HG03175 (cell line): ENCODE results near the gene RANBP9.

Experiments
- ATAC-seq: cut with Tn5 transposase; IDR thresholded peaks from one replicate; pipeline ENCODE4 v1.9.1; 2021; ENCODE audit warnings: mild to moderate bottlenecking, moderate library complexity; ENCODE audit not compliant: unreplicated experiment

RANBP9 gene

GRCh38 chr6:13679996-13680395 is 31.6 kb downstream of the RANBP9 start:
- no peak for ATAC-seq

- ATAC-seq: no peak
These were observed 33.2 kb downstream of the RANBP9 start for GRCh38 chr6:13678255-13678983.

- no peak for ATAC-seq
These were observed 33.8 kb downstream of the RANBP9 start for GRCh38 chr6:13677878-13678254.

GRCh38 chr6:13676551-13677156 is 35.0 kb downstream of the RANBP9 start:
- ATAC-seq: no peak

GRCh38 chr6:13674533-13675190 is 37.0 kb downstream of the RANBP9 start:
- ATAC-seq: no peak

GRCh38 chr6:13673825-13674444 is 37.7 kb downstream of the RANBP9 start:
- no peak for ATAC-seq

- ATAC-seq: no peak
These were observed 38.3 kb downstream of the RANBP9 start for GRCh38 chr6:13673368-13673767.

GRCh38 chr6:13672904-13673303 is 38.7 kb downstream of the RANBP9 start:
- ATAC-seq: no peak

GRCh38 chr6:13671548-13672127 is 40.0 kb downstream of the RANBP9 start:
- ATAC-seq: no peak

- no peak for ATAC-seq
These were observed 42.2 kb downstream of the RANBP9 start for GRCh38 chr6:13669476-13669875.

- no peak for ATAC-seq
These were observed 43.2 kb downstream of the RANBP9 start for GRCh38 chr6:13668291-13668928.

- no peak for ATAC-seq
These were observed 44.0 kb downstream of the RANBP9 start for GRCh38 chr6:13667655-13668054.

GRCh38 chr6:13666194-13667105 is 45.2 kb downstream of the RANBP9 start:
- no peak for ATAC-seq

- ATAC-seq: no peak
These were observed 46.8 kb downstream of the RANBP9 start for GRCh38 chr6:13664703-13665352.

GRCh38 chr6:13663986-13664385 is 47.6 kb downstream of the RANBP9 start:
- no peak for ATAC-seq

- no peak for ATAC-seq
These were observed 48.8 kb downstream of the RANBP9 start for GRCh38 chr6:13662651-13663334.

- ATAC-seq: no peak
These were observed 50.0 kb downstream of the RANBP9 start for GRCh38 chr6:13661647-13662046.

- no peak for ATAC-seq
These were observed 50.7 kb downstream of the RANBP9 start for GRCh38 chr6:13660893-13661292.

- no peak for ATAC-seq
These were observed 51.4 kb downstream of the RANBP9 start for GRCh38 chr6:13660273-13660672.
